Transverse colon (tissue), 4 donors: ENCODE data around the gene POU2F2. TPM values are rescaled to one million over a fixed set of nuclear protein-coding genes. Genes with fewer than 3 reads are reported as not detected.

Source experiments
- DNase-seq: peaks from one replicate; pipeline ENCODE4 v3.0.0-alpha.2; 2019
- H3K27ac ChIP-seq, 4 donors: fragments of 200-600 bp; sonication (generic); 2 replicates each; pipeline ENCODE4 v1.5.1; 2016 to 2018; ENCODE audit warnings: inconsistent platforms in 4 of 4
- H3K27me3 ChIP-seq: fragments of 200-600 bp; sonication (generic); 2 replicates; pipeline ENCODE4 v1.5.1; 2017; ENCODE audit warnings: inconsistent platforms
- H3K36me3 ChIP-seq, 4 donors: fragments of 200-600 bp; sonication (generic); 2 replicates each; pipeline ENCODE4 v1.5.1; 2017 to 2019; ENCODE audit warnings: inconsistent platforms in 4 of 4
- H3K4me1 ChIP-seq, 4 donors: fragments of 200-600 bp; sonication (generic); 2 replicates each; pipeline ENCODE4 v1.5.1; 2017 to 2020; ENCODE audit warnings: inconsistent platforms in 4 of 4
- H3K4me3 ChIP-seq, 4 donors: fragments of 200-600 bp; sonication (generic); 1 replicate in 1 of 4; 2 replicates in 3 of 4; pipeline versions ENCODE4 v1.5.1 to v1.6.1; 2017 to 2019; ENCODE audit warnings: inconsistent platforms in 4 of 4
- H3K9me3 ChIP-seq, 2 donors: fragments of 200-600 bp; sonication (generic); 2 replicates each; pipeline ENCODE4 v1.5.1; 2017 to 2019; ENCODE audit warnings: inconsistent platforms in 2 of 2
- CTCF ChIP-seq, 5 experiments: fragments of 200-600 bp in 3 of 5; fragments of 450-650 bp in 2 of 5; sonication (generic) in 3 of 5; IDR thresholded peaks; 1 replicate in 2 of 5; 2 replicates in 3 of 5; pipeline ENCODE4 v1.5.1; 2016 to 2017; ENCODE audit warnings: antibody characterized with exemption in 5 of 5, inconsistent platforms in 3 of 5, mild to moderate bottlenecking in 2 of 5, moderate library complexity in 1 of 5
- EP300 ChIP-seq: sonication (generic); formaldehyde crosslinking; IDR thresholded peaks from one replicate; pipeline ENCODE4 v1.6.1; 2017; ENCODE audit warnings: antibody characterized with exemption, low read depth
- POLR2A ChIP-seq: fragments of 450-650 bp; IDR thresholded peaks from one replicate; pipeline ENCODE4 v1.6.1; 2016; ENCODE audit warnings: antibody characterized with exemption, mild to moderate bottlenecking, moderate library complexity
- POLR2AphosphoS5 ChIP-seq, 3 donors: sonication (generic); formaldehyde crosslinking; IDR thresholded peaks; one replicate each; pipeline ENCODE4 v1.6.1; 2016; ENCODE audit warnings: antibody characterized with exemption in 3 of 3
- WGBS, 2 donors: methylation state at CpG; one replicate each; pipeline ENCODE4 v1.1.5; 2018; ENCODE audit warnings: low coverage in 1 of 2; 5-methylcytosine and 5-hydroxymethylcytosine counted together
- in situ Hi-C, 4 donors: fragments of 200-750 bp; cut with MboI; loops; one replicate each; pipeline versions ENCODE4 v1.15.0 to v1.15.1; 2017; ENCODE audit warnings: low sequenced_read_pairs in 3 of 4, low pct_ligation_motif_present in 1 of 4, low pct_unique_long_range_greater_than_20kb in 1 of 4
- intact Hi-C: fragments of 100-400 bp; cut with DNase I; formaldehyde crosslinking; loops from one replicate; pipeline ENCODE4 v1.15.1; 2023; ENCODE audit warnings: low total_unique reads
- total RNA-seq, 4 donors: library from RNA; depleted of rRNA; stranded (reverse); fragments of >200 nt; gene quantifications; one replicate each; pipeline ENCODE4 v1.1.0, GENCODE V29; 2016

POU2F2 gene
- total RNA-seq, 4 donors from 2014 or later: 0.96 to 7.1 (median 3.4) TPM

- TF ChIP-seq POLR2AphosphoS5 (IDR thresholded peaks at IDR 0.05): no peak
- TF ChIP-seq CTCF (IDR thresholded peaks at IDR 0.05): no peak
- TF ChIP-seq EP300: no peak
- TF ChIP-seq POLR2A: no peak
- in situ Hi-C loops: no loop called here
- 80 to 81% methylated on average over 1 to 3 of the region's 3 CpGs for WGBS, 2 donors
- H3K36me3 ChIP-seq: no peaks in the 10 kb centered on the region
- H3K4me1 ChIP-seq: no peaks in the 10 kb centered on the region
- no peak overlapping the region for H3K27ac ChIP-seq
- no peaks in the 10 kb centered on the region for H3K9me3 ChIP-seq
- no peak for DNase-seq
- H3K4me3 ChIP-seq: no peak overlapping the region
- intact Hi-C loops: no loop called here
- H3K27me3 ChIP-seq: no peaks in the 10 kb centered on the region
These were observed 36.0 kb upstream of the POU2F2 start for GRCh38 chr19:42168206-42168605.

GRCh38 chr19:42166316-42166715, 34.1 kb upstream of the POU2F2 start:
- H3K4me3 ChIP-seq: no peak overlapping the region
- no peaks in the 10 kb centered on the region for H3K27me3 ChIP-seq
- no peak overlapping the region for H3K27ac ChIP-seq
- no peaks in the 10 kb centered on the region for H3K9me3 ChIP-seq
- no peak for TF ChIP-seq POLR2A
- TF ChIP-seq EP300: no peak
- TF ChIP-seq POLR2AphosphoS5 (IDR thresholded peaks at IDR 0.05): no peak
- no peak for TF ChIP-seq CTCF (IDR thresholded peaks at IDR 0.05)
- 52 to 69% methylated on average over 7 of the region's 7 CpGs for WGBS, 2 donors
- no peaks in the 10 kb centered on the region for H3K4me1 ChIP-seq
- intact Hi-C loops (no loop called here), in situ Hi-C loops (no loop called here)
- no peak for DNase-seq
- H3K36me3 ChIP-seq: no peaks in the 10 kb centered on the region

GRCh38 chr19:42165146-42165545, 32.9 kb upstream of the POU2F2 start:
- 30 to 42% methylated on average over 2 of the region's 2 CpGs for WGBS, 2 donors
- Histone ChIP-seq H3K9me3 (no peaks in the 10 kb centered on the region), H3K27me3 (no peaks in the 10 kb centered on the region), H3K4me1 (no peaks in the 10 kb centered on the region), H3K4me3 (no peak overlapping the region), H3K36me3 (no peaks in the 10 kb centered on the region), H3K27ac (no peak overlapping the region)
- no peak for TF ChIP-seq POLR2AphosphoS5 (IDR thresholded peaks at IDR 0.05)
- no peak for TF ChIP-seq CTCF (IDR thresholded peaks at IDR 0.05)
- no peak for TF ChIP-seq EP300
- TF ChIP-seq POLR2A: no peak
- intact Hi-C loops: no loop called here
- no peak for DNase-seq
- in situ Hi-C loops: no loop called here

- Histone ChIP-seq H3K36me3 (no peaks in the 10 kb centered on the region), H3K4me3 (no peak overlapping the region), H3K27ac (no peak overlapping the region), H3K27me3 (no peaks in the 10 kb centered on the region), H3K9me3 (no peaks in the 10 kb centered on the region), H3K4me1 (no peaks in the 10 kb centered on the region)
- no peak for DNase-seq
- WGBS, 2 donors: 90 to 100% methylated on average over 1 to 21 of the region's 21 CpGs
- no peak for TF ChIP-seq POLR2AphosphoS5 (IDR thresholded peaks at IDR 0.05)
- TF ChIP-seq CTCF (IDR thresholded peaks at IDR 0.05): no peak
- no peak for TF ChIP-seq EP300
- intact Hi-C loops (no loop called here), in situ Hi-C loops (no loop called here)
These were observed 29.5 kb upstream of the POU2F2 start for GRCh38 chr19:42161616-42162263.
